ENCODE results near the gene KNSTRN.
A peak's percentile ranks its signal among the peaks of the same experiment; 100 is the strongest.

KNSTRN gene

DNA sequence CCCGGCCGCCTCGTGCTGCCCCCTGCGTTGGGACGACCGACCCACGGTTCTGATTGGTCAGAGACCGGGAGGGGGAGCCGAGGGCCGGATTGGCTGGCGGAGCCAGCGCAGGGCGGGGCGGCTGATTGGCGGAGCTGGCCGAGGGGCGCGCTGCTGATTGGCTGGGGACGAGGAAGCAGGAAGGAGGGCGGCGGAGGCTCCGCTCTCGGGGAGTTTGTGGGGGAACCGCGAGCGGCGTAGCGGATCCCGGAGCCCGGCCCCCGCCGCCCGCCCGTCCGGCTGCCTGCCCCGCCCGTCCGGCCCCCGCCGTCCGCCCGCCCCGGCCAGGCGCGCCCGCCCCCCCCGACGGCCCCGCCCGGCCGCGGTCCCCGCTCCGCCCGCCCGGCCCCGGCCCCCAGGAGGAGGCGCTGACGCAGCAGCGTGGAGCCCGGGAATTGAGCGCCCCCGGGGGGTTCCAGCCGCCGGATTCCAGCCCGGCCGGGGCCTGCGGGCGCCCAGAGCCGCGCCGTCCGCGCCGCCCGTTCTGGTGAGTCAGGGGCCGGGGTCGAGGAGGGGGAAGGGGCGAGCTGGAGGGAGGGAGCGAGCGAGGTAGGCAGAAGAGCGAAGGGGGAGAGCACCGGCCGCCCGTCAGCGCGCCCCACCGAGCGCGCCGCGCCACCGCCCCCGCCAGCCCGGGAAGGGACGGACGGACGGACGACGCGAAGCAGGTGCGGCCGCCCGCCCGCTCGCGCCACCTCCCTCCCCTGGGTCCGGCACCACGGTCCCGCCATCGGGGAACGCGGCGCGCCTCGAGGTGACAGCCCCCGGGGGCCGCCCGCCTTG is 58.4 kb downstream of the KNSTRN start, which contains the start of gene BAHD1:
TSS of gene BAHD1 (plus strand) at position 211 of the 822 bp plus-strand sequence. CDS start 17,512 bp downstream, outside the sequence.
- peak; percentile 85 for DNase-seq (ENCODE audit: extremely low read depth, low read depth)

DNA sequence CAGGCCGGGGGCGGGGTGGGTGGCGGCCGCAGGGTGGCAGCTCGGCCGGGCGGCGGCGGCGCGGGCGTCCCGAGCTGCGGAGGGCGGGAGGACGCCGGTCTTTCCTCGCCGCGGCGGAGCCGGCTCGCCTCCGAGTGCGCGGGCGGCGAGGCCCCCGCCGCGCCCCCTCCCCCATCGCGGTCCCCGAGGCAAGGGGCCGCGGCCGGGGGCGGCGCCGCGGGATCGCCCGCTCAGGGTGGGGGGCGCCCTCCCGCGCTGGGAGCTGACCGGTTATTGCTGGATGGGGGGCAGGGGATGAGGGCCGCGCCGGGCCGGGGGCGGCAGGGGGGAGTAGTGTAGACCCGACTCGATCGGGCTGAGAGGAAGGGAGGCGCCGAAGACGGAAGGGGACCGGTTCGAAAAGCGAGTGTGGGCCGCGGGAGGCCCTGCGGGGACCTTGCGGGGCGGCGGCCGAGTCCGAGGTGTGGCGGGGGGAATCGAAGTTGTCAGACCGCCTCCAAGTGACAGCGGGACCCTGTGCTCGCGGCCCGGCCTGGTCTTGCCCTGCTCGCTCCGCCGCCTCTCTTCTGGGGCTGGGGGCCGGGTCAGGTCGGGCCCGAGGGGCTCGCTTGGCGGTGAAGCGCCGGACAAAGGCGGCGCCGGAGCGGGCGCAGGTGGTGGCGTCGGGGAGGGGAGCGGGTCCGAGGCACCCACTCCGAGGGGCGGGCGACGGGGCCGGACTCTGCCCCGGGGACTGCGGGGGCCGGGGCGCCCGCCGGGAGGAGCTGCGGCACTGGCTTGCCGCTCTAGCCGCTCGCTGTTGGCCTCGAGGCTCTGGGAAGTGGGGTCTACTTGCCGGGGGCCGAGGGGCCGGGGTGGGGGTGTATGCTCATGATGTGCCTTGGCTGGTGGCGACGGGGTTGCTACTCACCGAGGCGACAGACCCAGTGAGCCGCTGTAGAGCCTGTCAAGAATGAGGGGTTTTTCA is 59.3 kb downstream of the KNSTRN start:
- TF ChIP-seq, protein P1, sequence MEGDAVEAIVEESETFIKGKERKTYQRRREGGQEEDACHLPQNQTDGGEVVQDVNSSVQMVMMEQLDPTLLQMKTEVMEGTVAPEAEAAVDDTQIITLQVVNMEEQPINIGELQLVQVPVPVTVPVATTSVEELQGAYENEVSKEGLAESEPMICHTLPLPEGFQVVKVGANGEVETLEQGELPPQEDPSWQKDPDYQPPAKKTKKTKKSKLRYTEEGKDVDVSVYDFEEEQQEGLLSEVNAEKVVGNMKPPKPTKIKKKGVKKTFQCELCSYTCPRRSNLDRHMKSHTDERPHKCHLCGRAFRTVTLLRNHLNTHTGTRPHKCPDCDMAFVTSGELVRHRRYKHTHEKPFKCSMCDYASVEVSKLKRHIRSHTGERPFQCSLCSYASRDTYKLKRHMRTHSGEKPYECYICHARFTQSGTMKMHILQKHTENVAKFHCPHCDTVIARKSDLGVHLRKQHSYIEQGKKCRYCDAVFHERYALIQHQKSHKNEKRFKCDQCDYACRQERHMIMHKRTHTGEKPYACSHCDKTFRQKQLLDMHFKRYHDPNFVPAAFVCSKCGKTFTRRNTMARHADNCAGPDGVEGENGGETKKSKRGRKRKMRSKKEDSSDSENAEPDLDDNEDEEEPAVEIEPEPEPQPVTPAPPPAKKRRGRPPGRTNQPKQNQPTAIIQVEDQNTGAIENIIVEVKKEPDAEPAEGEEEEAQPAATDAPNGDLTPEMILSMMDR (IDR thresholded peaks at IDR 0.05; ENCODE audit: low read depth, low read length) = no peak; the same call in 1 of the 2 replicates
- DNase-seq (ENCODE audit: extremely low read depth, low read depth) = no peak

More for the DNA sequence above, 58.4 kb downstream of the KNSTRN start, which contains the start of gene BAHD1:
- TF ChIP-seq, protein P1 (IDR thresholded peaks at IDR 0.05; ENCODE audit: low read depth, low read length) = no peak; the same call in none of the 2 replicates

DNA sequence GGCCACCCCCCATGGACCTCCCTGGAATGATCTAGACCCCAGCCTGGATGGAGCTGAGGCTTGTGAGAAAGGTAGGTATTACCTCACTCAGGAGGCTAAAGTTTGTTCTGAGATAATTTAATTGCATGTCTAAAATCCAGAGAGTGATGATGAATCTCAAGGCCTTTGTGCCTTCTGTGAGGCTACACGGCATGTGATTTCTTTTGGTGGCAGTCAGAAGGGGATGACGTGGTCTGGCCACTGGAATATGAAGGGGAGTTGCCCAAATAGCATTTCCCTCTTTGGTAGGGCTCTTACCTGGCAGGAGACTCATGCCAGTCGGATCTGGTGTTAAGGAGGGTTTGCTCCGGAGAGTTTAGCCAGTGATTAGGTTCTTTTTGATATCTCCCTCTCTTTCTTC is 60.7 kb downstream of the KNSTRN start:
- TF ChIP-seq, protein P1 (IDR thresholded peaks at IDR 0.05; ENCODE audit: low read depth, low read length) = no peak
- DNase-seq (ENCODE audit: extremely low read depth, low read depth) = no peak

DNA sequence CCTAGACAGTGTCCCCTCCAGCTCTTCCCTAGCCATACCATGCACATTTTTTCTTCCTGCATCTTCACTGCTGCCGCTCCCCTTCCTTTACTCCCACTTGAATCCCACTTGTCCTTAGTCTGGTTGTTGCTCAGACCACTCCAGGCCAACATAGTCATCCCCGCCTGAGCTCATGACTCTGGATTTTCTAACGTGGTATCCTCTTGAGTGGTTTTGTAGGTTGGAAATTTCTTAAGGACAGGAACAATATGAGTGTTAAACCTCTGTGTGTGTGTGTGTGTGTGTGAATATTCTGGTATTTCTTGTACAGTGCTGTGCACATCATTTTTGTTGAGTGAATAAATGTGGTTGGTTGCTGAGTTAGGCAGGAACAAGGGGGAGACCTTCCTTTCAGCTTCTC is 61.3 kb downstream of the KNSTRN start:
- TF ChIP-seq, protein P1 (IDR thresholded peaks at IDR 0.05; ENCODE audit: low read depth, low read length) = no peak
- DNase-seq (ENCODE audit: extremely low read depth, low read depth) = no peak
